Ishikawa (cell line): ENCODE measurements around the gene GLA.

Experiments
- CEBPB ChIP-seq: IDR thresholded peaks from 2 replicates; pipeline ENCODE4 v1.6.1; 2012
- CREB1 ChIP-seq: IDR thresholded peaks from 2 replicates; pipeline ENCODE4 v1.6.1; 2012; ENCODE audit warnings: low read depth
- EGR1 ChIP-seq: IDR thresholded peaks from 2 replicates; pipeline ENCODE4 v1.6.1; 2012
- EP300 ChIP-seq: IDR thresholded peaks from 2 replicates; pipeline ENCODE4 v1.6.1; 2012; ENCODE audit warnings: borderline replicate concordance
- FOXM1 ChIP-seq: IDR thresholded peaks from 2 replicates; pipeline ENCODE4 v1.6.1; 2012; ENCODE audit warnings: low read depth, borderline replicate concordance
- MAX ChIP-seq: IDR thresholded peaks from 2 replicates; pipeline ENCODE4 v1.6.1; 2012
- NFIC ChIP-seq: IDR thresholded peaks from 2 replicates; pipeline ENCODE4 v1.6.1; 2012
- RAD21 ChIP-seq: IDR thresholded peaks from 2 replicates; pipeline ENCODE4 v1.6.1; 2012; ENCODE audit warnings: low read depth
- REST ChIP-seq: IDR thresholded peaks from 2 replicates; pipeline ENCODE4 v1.6.1; 2012; ENCODE audit warnings: low read depth, mild to moderate bottlenecking
- TAF1 ChIP-seq: IDR thresholded peaks from 2 replicates; pipeline ENCODE4 v1.6.1; 2012; ENCODE audit warnings: low read depth, mild to moderate bottlenecking
- TCF12 ChIP-seq: IDR thresholded peaks from 2 replicates; pipeline ENCODE4 v1.6.1; 2012; ENCODE audit warnings: low read depth
- TEAD4 ChIP-seq: IDR thresholded peaks from 2 replicates; pipeline ENCODE4 v1.6.1; 2012
- USF1 ChIP-seq: IDR thresholded peaks from 2 replicates; pipeline ENCODE4 v1.6.1; 2012
- YY1 ChIP-seq: IDR thresholded peaks from 2 replicates; pipeline ENCODE4 v1.6.1; 2012; ENCODE audit warnings: low read depth
- ZBTB7A ChIP-seq: IDR thresholded peaks from 2 replicates; pipeline ENCODE4 v1.6.1; 2012; ENCODE audit warnings: low read depth

GLA gene

GRCh38 chrX:101398694-101399093 is 9.0 kb downstream of the GLA start:
- TF ChIP-seq EP300 (no peak), TCF12 (no peak), NFIC (no peak), RAD21 (no peak), FOXM1 (no peak), YY1 (no peak), REST (no peak), TAF1 (no peak), TEAD4 (no peak), CREB1 (no peak), EGR1 (no peak), ZBTB7A (no peak), MAX (no peak), USF1 (no peak), CEBPB (no peak)

- TF ChIP-seq TEAD4, result no peak
- TF ChIP-seq ZBTB7A, result no peak
- no peak for TF ChIP-seq USF1
- TF ChIP-seq FOXM1, result no peak
- TF ChIP-seq CEBPB, result no peak
- no peak for TF ChIP-seq CREB1
- no peak for TF ChIP-seq EP300
- TF ChIP-seq REST, result no peak
- TF ChIP-seq TCF12, result no peak
- no peak for TF ChIP-seq RAD21
- no peak for TF ChIP-seq MAX
- TF ChIP-seq EGR1, result no peak
- no peak for TF ChIP-seq TAF1
Measured at GRCh38 chrX:101397779-101398178, 9.9 kb downstream of the GLA start.

- TF ChIP-seq CEBPB (no peak), CREB1 (no peak), TCF12 (no peak), TEAD4 (no peak), ZBTB7A (no peak), MAX (no peak), FOXM1 (no peak), NFIC (no peak), USF1 (no peak), REST (no peak), YY1 (no peak), RAD21 (no peak), EGR1 (no peak), TAF1 (no peak), EP300 (no peak)
Measured at GRCh38 chrX:101395789-101396188, 11.9 kb downstream of the GLA start.

GRCh38 chrX:101394372-101394771 is 13.4 kb downstream of the GLA start:
- TF ChIP-seq RAD21 (no peak), EGR1 (no peak), NFIC (no peak), ZBTB7A (no peak), MAX (no peak), FOXM1 (no peak), TAF1 (no peak), TCF12 (no peak), CEBPB (no peak), USF1 (no peak), TEAD4 (no peak), CREB1 (no peak), REST (no peak), YY1 (no peak), EP300 (no peak)
